Stimulated activated CD8-positive, alpha-beta memory T cell treated with anti-CD3 and anti-CD28 coated beads, Interleukin-7, amount 100 ng/mL, for 4 hours (primary cell): ENCODE results near the gene TBC1D14.
"Not testable (repeated sequence)": the region's sequence is repeated elsewhere in the genome, so short reads cannot be mapped to it uniquely, and the experiment has no call there.

Source experiments
- DNase-seq, 2 donors: peaks; one replicate each; pipeline ENCODE4 v3.0.0-alpha.2; 2020; ENCODE audit warnings: low read depth in 2 of 2

The TBC1D14 gene

DNA sequence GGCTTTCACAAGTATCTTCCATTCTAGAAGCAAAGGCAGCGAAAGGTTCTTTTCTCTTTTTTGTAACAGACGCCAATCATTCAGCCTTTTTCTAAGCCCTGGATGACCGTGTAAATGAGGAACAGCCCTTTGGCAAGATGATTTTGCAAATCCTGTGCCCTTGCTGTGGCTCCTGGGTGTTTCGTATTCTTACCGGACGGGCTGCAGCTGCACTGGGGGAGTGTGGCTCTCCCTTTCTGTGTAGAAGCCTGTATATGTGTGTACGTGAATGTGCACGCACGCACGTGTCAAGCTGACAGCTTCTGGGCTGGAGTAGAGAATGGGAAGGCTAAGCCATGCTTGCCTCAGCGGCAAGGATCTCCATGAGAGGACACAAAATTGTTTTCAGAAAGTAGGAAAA is 150.0 kb downstream of the TBC1D14 start:
- no peak for DNase-seq

- DNase-seq, result no peak
These were observed 150.9 kb downstream of the TBC1D14 start for GRCh38 chr4:7060346-7061150.

GRCh38 chr4:7061815-7062214 is 152.2 kb downstream of the TBC1D14 start:
- no peak for DNase-seq

DNA sequence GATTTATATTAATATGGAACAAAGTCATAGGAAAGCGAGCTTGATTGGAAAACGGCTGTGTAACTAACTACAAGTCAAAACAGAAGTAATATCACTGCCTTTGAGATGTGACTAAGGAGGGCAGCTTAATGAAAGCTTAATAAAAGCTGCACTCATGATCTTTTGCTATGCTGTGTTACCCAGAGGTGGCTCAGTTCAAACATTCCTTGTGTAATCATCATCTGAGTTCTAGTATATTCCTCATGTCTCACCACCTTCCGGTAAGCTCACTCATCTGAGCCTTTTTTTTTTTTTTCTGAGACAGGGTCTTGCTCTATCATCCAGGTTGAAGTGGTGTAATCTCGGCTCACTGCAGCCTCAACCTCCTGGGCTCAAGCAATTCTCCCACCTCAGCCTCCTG is 153.2 kb downstream of the TBC1D14 start:
- DNase-seq, result no peak

DNA sequence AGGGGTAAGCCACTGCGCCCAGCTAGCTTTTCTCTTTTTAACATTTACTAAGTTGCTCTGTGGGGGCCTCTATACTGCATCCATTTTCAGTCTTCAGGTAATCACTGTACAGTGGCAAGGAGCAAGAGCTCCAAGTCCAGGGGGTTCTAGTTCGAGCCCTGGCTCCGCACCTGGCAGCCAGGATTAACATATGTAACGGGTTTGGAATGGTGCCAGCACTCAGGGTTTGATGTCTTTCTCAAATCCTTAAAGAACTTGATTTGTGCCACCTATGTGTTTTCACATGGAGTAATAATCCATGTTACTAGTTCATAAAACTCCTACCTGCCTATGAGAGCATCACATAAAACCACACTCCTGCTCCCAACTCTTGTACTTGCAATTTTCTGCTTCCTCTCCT is 153.7 kb downstream of the TBC1D14 start:
- DNase-seq, result no peak

- DNase-seq, result no peak
These were observed 156.4 kb downstream of the TBC1D14 start for GRCh38 chr4:7066006-7066405.

GRCh38 chr4:7066493-7066892 is 156.9 kb downstream of the TBC1D14 start:
- no peak for DNase-seq

DNA sequence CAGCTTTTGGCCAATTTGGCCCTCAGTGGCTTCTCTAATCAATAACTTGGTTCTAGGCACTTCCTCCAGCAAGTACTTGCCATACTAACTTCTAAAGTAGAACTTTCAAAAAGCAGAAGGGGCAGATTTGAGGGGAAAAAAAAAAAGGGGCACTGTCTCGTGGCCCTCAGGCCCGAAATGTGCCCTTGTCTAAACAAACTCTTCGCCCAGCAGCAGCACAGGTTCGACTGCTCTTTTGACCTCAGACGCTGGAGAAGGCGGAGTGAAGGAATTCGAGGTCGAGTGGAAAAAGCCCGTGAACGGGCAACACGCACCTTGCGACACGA is 157.5 kb downstream of the TBC1D14 start:
- no peak for DNase-seq

DNA sequence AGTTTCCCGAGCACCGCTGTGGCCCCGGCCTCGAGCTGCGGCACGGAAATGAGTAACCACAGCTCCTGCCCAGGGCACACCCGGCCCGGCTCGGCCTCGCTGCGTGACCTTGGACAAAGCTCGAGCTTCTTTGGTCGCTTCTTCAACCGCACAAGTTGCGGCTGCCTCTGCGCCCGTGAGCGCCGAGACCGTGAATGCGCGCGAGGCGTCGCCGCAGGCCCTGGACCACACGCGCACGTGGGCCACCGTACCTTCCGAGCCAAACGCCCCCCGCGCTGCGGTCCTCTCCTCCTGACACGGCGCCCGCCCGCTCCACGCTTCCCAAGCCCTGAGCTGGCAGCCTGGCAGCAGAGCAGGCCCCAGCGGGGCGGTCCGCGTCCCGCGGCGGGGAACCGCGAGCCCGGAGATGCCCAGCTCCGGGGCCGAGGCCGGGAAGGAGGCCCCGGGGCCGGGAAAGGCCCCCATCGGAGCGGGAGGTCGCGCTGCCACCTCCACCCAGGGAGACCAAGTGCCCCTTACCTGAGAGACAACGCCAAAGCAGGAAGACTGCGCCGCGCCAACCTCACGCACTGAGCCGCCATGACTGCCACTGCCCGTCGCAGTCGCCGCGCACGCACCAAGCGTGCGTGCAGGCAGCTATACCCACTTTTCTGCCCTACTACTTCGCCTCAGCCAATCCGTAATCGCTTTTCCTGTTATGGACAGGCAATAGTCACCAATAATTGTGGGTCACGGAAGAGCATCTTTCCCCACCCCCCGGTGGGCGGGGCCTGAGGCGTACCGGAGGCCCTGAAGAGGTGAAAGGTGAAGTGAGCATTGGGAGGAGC is 158.0 kb downstream of the TBC1D14 start, which contains the start of gene GRPEL1:
Gene GRPEL1, minus strand, starts transcription at position 613 of the 827 bp plus-strand sequence. Its CDS starts 32 bp downstream, at position 581.
- DNase-seq, result peak; percentile 99

DNA sequence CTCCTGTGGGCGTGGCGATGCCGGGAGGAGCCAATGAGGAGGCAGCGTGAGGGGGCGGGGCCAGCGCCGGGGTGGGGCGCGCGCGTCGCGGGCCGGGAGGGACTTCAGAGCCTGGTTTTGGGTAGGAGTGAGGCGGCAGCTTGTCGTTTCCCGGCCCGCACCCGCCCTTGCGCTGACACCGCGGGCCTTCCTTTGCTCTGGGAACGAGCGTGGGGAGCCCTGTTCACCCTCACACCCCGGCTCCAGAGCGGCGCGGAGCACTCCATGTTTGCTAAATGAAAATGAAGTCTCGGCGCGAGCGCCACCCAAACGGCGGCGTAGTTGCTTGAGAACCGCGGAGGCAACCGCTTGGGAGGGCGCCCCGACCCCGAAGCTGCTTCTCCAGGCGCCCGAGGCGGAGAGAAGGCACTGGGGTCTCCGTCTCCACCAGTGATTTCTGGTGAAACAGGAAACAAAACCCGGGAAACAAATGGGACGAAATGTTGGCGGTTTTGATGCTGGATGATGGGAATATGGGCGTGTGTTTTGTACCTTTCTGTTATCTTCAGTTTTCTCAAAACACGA is 158.7 kb downstream of the TBC1D14 start:
- no peak for DNase-seq

- DNase-seq, result no peak
These were observed 159.3 kb downstream of the TBC1D14 start for GRCh38 chr4:7068883-7069282.

DNA sequence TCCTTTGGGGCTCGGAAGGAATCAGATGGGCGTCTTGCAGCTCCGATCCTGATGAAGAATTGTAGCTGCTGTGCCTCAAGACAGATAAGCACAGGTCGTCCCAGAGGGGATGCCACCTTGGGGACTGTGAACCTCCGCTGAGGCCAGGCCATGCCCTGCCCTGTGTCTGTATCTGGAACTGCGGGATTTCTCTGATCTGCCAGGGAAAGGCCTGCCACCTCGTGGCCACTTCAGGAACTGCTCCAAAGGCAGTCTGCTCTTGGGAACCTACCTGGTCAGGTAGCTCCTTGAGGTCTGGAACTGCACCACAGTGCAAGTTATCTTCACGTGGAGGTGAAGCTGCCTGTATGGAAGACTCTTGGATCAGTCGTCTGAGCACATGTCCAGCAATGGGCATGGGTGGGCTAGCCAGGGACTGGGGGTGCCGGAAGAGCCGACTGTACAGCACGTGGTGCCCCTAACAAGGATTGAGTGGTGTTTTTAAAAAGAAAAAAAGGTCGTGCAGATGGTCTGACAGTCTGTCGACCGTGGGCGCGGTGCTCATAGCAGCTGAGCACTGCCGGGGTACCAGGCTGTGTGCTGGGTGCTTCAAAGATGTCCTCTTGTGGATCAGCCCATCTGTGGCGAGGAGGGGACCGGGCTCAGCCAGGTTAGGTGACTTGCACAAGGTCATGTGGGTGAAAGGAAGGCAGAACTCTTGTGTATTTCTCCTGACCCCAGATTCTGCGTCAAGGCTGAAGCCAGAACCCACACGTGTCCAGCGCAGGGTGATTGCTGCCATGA is 161.3 kb downstream of the TBC1D14 start:
- peak; percentile 70 to 74 for DNase-seq

DNA sequence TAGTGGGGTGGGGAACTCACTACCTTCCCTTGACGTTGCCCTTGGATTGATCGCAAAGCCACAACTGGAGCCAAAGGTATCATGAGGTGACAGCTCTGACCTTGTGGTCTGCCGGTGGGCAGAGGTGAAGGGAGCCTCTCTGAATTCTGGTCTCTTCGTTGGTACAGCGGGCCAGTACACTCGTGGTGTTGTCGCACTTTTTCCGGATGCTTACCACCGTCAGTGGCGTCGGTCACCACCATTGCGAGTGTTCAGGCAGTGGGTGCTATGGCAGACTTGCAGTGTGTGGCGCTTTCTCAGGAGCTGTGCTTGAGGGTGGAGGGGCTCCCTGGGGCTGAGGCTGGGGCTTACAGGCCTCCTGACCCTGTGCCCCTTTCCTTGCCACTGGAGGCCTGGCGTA is 163.4 kb downstream of the TBC1D14 start:
- no peak for DNase-seq

DNA sequence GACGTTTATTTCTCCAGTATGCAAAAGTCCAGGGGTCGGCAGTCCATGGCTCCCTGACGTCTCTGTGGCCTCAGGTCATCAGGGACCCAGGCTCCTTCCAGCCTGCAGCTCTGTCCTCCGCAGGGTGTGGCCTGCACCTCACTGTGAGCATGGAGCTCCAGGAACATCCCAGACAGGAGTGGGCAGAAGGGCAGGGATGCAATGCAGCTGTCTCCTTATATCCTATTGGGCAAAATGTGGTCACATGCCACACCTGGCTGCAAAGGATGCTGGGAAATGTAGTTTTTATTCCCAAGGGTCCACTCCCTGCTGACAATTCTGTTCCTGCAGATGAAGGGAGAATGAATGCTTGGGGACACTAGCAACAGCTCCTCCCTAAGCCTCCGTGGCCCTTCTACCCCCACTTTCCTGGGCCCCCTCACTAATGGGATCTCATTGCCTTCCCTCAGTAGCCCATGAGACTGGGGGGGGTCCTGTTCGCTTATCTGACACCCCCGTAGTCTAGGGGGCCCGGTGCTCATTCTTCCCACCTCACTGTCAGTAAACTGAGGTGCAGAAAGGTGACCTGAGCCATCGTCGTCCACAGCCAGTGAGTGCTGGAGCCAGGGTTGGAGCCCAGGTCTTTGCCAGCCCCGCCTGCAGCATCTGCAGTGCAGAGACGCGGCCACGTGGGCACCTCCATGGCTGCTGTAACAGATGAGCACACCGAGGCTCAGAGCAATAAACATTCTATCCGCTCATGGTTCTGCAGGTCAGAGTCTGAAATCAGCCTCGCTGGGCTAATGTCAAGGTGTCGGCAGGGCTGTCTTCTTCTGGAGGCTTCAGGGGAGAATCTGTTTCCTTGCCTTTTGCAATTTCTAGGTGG is 164.1 kb downstream of the TBC1D14 start:
- no peak for DNase-seq

DNA sequence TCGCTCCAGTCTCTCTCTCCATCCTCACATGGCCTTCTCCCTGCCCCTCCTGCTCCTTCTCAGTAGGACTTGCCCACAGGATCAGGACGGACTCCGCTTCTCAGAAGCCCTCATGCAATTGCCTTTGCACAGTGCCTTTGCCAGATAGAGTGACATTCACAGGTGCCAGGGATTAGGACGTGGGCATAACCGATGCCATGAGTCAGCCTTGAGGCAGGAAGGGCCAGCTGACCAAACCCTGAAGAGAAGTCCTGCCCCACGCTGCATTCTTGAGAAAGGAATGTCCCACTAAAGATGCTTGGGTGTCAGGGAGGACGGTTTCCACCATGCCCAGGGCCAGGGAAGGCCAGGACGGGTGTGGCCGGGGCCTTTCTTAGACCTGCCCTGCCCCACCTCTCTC is 164.8 kb downstream of the TBC1D14 start:
- DNase-seq, result no peak

GRCh38 chr4:7075962-7076695 is 166.5 kb downstream of the TBC1D14 start:
- DNase-seq, result no peak

DNA sequence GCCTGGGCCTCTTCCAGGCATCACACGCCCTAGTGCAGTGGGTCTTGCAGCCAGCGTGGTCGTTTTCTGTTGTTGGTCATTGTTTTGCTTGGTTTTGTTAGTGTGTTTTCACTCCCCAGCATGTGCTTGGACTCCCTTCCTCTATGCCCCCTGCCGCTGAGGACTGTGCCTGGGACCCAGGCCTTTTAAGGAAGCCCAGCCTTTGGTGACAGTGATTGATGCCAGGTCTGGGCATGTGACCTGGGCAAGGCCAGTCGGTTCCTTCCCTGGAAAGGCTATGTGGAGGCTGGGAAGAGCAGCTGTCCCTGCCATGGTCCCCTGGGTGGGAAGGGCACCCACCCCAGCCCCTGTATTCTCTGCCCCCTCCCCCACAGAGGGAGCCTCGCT is 167.1 kb downstream of the TBC1D14 start:
- no peak for DNase-seq

GRCh38 chr4:7077371-7077770 is 167.7 kb downstream of the TBC1D14 start:
- no peak for DNase-seq

DNA sequence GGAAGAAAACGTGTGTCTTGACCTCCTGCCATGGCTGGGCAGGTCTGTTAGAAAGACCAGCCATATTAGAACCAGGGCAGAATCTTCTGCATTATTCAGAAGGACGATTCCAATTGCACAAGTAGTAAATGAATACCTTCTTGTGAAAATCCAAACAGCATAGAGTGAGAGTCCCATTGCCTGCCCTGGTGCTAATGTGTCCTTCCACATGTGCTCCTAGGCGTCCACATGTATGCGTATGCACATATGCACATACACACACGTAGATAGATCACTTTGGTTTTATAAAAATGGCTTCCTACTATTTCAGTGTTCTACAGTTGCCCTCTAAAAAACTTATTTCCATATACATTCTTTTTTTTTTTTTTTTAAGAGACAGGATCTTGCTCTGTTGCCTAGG is 168.4 kb downstream of the TBC1D14 start:
- DNase-seq, result no peak

- DNase-seq, result not testable (repeated sequence)
These were observed 169.9 kb downstream of the TBC1D14 start for GRCh38 chr4:7079483-7079882.
